GM12872 (cell line): Measurements from ENCODE around the gene DIS3L2.

Experiments
- CTCF ChIP-seq: IDR thresholded peaks from 3 replicates; pipeline ENCODE4 v1.5.1; 2011; ENCODE audit warnings: low read depth, mild to moderate bottlenecking, low read length, moderate library complexity; ENCODE audit not compliant: insufficient read depth

DIS3L2 gene

GRCh38 chr2:232116852-232117251, 155.3 kb downstream of the DIS3L2 start:
- no peak for TF ChIP-seq CTCF

DNA sequence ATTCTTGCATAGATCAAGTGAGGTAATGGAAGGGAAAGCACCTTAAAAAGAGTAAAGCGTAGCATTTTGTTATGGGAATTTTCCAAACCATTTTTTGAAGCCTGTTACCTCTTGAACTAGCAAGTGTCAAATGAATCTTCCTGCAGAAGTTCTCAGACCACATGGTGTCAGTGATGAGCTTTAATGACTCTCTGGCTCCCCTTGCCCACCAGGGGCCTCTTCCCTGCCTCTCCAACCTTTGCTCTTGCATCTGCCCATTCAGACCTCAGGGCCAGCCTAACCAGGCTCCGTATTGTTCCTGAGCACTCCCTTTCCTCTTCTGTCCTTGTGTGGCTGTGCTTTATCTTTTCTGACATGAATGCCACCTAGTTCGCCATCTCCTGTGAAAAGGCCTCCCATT, 155.9 kb downstream of the DIS3L2 start:
- TF ChIP-seq CTCF = no peak

- TF ChIP-seq CTCF = no peak
Measured at GRCh38 chr2:232120911-232121310, 159.4 kb downstream of the DIS3L2 start.

DNA sequence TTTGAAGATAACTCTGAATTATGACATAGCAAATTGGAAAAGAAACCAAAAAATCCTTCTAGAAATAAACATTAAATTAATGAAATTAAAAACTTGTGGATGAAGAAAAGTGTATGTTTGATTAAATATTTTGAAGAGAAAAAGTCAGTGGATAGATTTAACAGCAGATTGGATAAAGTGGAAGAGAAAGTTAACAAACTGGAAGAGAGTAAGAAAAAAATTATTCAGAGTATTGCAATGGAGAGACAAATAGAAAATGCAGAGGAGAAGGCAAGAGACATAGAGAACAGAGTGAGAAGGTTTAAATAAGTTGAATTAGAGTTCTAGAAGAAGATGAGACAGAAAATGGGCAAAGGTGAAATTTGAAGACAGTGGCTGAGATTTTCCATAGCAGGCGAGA, 162.8 kb downstream of the DIS3L2 start:
- TF ChIP-seq CTCF = no peak

DNA sequence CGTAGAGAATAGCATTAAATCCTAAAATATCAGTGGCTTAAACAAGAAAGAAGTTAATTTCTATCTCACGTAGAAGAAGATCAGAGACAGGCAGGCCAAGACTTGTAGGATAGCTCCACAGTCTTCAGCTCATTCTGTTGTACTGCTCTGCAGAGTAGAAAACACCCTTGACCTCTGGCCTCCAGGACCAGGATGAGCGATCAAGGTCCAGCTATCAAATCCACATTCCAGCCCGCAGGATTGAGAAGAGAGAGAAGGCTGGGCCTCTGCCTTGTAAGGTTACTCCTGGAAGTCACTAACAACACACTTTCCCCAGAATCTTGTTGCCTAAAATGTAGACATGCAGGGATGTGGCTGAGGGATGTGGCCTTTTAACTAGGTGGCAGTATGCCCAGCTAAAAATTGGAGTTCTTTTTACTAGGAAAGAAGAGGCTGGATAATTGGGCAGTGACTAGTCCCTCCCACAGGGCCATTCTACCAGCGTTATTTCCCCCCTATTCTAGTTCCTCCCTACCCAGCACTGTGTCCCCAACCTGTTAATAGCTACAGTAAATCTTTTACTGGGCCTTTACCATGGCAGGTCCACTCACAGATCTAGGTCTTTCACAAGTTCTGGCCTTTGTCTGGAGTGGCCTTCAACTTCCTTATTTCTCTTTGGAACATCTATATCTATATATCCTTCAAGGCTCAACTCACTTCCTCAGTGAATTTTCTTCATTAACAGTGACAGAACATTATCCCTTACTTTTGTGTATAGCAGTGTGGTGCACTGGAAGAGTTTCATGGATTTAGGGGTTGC, 165.0 kb downstream of the DIS3L2 start:
- no peak for TF ChIP-seq CTCF

- TF ChIP-seq CTCF = no peak
Measured at GRCh38 chr2:232129483-232129882, 168.0 kb downstream of the DIS3L2 start.

DNA sequence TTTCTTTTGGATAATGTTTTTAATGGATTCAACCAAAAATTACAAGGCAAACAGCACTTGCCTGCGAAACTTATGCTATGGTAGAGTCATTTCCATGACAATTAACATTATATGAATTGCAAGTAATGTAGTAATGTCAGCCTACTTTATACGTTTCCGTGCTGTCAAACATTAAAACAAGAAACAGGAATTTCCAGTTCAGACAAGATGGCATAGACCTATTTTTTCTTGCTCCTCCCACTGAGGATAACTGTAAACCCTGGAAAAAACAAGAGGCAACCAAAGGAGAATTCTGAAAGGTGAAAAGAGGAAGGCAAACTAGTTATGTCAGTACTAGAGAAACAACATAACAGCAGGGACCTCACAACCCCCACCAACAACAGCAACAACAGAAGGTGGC, 170.7 kb downstream of the DIS3L2 start:
- TF ChIP-seq CTCF = no peak
